GM18873 (cell line): Measurements from ENCODE around the gene FBXO38.
A peak's percentile ranks its signal among the peaks of the same experiment; 100 is the strongest.

Source experiments
- ATAC-seq: cut with Tn5 transposase; IDR thresholded peaks from one replicate; pipeline ENCODE4 v1.9.1; 2021; ENCODE audit warnings: mild to moderate bottlenecking, moderate library complexity, moderate number of reproducible peaks; ENCODE audit not compliant: unreplicated experiment, low FRiP score

Gene FBXO38

GRCh38 chr5:148383564-148384379 is at the start of gene FBXO38:
Gene FBXO38 (plus strand): TSS chr5:148383958. CDS start chr5:148394777, 10,819 bp downstream.
- ATAC-seq: peak; percentile 100

DNA sequence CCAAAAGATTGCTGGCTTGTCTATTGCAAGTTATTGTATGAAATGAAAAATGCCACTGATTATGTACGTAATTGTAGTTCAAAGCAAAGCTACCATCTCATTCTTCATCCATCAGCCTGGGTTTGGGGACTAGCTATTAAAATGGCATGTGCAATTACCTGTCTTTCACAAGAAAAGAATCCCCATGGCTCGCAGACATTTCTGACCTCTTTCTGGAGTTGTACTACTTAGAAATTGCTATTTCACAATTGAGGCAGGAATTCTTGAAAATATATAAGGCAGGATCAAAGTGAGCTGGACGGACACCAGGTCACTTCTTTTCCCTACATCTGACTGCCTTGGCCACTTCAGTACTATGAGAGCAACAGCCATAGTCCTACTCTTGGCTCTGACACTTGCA is 48.5 kb upstream of the FBXO38 start, which contains the start of gene SPINK9:
Gene SPINK9, plus strand, starts transcription at position 301 of the 400 bp plus-strand sequence. Its CDS starts 55 bp downstream, at position 356.
- no peak for ATAC-seq

GRCh38 chr5:148336704-148337435 is 46.9 kb upstream of the FBXO38 start:
- peak; percentile 64 for ATAC-seq

GRCh38 chr5:148342371-148343045 is 41.2 kb upstream of the FBXO38 start:
- no peak for ATAC-seq

DNA sequence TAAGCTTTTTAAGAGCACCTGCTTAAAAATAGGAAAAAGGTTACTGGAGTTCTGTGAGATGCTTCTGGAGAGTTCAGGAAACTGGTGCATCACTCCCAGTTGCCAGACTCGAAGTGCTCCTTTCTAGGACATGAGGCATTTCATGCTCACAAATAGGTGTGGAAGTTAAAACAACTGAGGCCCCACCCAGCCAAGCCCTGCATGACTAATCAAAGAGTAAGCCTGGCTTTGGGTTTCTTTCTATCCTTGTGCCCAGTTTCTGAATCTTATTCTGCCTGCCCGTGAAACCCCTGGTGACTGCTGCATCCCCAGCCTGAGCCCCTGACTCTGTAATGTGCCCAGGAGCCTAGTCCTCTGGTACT is 40.7 kb upstream of the FBXO38 start:
- no peak for ATAC-seq

- ATAC-seq: no peak
These were observed 39.9 kb upstream of the FBXO38 start for GRCh38 chr5:148343603-148344487.

DNA sequence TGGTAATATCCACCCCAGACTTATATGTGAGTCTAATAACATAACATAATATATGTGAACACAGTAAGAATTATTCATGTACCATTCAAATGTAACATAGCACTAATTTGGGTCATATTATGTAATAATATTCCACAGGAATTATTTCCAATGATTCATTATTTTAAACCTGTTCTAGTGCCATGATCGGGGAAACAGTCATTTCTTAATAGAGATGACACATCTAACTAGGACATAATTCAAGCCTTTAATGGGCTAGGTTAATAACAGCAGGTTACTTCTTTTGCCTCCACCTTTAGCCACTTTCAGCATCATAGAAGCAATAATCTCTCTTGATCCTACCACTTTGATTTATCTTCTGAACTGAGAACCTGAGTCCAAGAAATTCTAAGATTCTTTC is 36.1 kb upstream of the FBXO38 start:
- no peak for ATAC-seq

GRCh38 chr5:148352696-148353095 is 31.1 kb upstream of the FBXO38 start:
- ATAC-seq: no peak

DNA sequence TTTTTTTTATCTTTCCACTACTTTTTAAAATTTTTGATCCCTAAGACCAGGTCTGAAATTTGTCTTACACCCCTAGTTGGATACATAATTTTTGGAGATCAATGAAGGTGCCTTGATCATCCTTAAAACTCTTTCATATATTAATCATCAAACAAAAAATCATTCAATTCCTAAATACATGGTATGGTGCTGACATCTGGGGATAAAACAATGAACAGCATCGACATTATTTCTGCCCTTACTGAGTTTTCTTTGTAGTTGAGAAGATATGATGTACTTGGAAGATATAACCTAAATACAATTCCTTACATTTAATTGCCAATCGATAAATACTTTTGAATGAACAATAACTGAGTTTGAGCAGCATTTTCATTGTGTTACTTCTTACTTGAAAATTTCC is 30.1 kb upstream of the FBXO38 start:
- no peak for ATAC-seq

DNA sequence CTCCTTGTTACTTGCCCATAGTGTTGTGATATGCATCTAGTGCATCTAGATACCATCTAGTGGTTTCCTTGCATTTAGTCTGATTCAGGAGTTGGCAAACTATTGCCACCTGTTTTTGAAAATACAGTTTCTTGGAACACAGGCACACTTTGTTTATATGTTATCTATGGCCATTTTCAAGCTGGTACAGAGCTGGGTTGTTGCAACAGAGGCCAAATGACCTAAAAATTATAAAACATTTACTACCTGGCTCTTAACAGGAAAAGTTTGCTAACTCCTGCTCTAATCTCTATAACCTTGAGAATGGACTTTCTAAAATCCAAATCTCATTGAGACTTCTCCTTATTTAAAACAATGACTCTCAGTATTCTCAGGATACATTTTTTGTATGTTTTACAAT is 19.4 kb upstream of the FBXO38 start:
- ATAC-seq: no peak

- ATAC-seq: no peak
These were observed 15.5 kb upstream of the FBXO38 start for GRCh38 chr5:148368299-148368698.

DNA sequence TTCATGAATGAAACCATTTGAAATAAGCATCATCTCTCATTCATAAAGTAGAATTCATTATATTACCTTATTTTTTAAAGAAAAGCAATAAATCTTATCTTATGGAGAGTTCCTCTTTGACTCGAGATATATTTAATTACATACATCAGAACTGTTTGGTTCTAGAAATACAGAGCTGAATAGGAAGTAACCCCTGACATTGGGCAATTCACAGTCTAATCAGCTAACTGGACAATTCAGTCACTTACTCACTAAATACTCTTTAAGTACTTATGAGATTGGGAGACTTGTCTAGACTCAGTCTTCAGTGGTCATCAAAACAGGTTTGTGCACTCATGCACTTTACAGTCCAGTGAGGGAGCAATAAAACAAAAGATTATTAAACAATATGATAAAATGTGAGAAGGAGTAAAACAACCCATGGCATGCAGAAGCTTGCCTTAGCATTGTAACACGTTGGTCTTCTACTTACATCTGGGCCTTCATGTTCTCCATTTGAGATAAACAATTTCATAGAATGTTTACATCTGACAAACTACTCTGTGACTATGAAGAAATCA is 11.5 kb upstream of the FBXO38 start:
- ATAC-seq: no peak

DNA sequence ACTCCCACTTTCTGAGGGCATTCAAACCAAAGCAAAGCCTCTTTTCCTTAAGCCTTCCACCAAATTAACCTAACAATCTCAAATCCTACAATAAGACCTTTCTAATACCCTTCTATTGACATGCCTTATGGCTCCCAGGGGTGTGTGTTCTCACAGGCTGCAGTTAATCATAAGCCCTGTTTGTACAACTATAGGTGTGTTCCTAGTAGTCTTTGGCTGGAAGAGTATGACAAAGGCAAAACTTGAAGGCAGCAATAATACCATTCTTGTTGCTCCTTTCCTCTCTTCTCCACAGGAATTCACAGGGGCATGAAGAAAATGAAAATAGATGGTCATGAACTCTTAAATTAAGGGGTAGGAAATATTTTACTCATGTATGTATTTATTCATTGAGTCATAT is 10.9 kb upstream of the FBXO38 start:
- ATAC-seq: no peak

DNA sequence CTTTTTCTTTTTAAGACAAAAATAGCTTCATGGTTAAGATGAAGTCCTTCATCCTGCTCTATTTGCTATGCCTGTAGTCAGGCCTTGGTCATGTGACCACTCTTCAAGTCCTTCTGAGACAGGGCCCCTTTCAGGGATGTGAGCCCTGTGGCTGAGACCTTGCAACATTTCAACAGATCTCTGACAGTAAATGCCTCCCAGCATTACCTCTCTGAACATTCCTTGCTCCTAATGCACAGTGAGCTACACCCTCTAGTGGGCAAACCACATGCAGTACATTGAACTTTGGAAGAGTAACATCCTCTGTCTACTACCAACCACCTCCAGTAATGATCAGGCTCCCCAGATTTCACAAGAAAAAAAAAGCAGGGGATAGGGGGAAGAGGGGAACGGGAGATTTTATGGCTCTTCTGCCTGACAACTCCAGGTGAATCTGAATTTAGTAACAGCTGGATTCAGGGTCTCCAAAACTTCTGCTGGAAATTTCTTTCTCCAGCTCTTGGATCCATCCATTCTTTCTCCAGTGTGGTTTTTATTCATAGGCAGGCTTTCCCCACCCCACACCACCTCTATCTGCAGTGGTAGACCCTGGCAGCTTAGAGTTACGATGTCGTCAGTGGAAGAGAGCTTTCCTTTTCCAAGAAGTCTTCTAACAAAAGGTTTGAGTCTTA is 8.9 kb upstream of the FBXO38 start:
- peak; percentile 73 for ATAC-seq

DNA sequence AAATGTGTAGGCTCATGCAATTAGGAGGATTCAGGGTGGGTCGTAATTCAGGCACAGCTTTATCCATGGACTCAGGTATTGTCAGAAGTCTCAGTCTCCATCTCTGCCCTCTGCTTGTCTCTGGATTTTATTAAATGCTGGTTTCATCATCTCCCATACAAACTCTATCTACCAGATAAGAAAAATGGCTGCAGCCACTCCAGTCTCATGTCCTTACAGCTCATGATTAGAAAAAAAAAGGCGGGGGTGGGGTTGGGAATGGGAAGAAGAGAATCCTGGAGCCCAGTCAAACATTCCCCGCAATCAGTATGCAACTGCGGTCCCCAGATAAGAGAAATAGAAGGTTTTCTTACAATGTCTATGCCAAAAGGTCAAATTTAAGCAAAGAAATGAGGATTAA is 7.6 kb upstream of the FBXO38 start:
- ATAC-seq: no peak

DNA sequence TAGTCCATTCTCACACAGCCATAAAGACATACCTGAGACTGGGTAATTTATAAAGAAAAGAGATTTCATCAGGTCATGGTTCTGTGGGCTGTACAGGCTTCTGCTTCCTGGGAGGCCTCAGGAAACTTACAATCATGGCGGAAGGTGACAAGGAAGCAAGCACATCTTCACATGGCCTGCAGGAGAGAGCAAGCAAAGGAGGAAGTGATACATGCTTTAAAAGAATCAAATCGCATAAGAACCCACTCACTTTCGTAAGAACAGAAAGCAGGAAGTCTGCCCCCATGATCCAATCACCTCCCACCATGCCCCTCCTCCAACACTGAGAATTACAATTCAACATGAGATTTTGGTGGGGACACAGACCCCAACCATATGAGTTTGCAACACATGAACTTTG is 5.1 kb upstream of the FBXO38 start:
- ATAC-seq: no peak

- ATAC-seq: no peak
These were observed 4.4 kb upstream of the FBXO38 start for GRCh38 chr5:148379340-148379739.

DNA sequence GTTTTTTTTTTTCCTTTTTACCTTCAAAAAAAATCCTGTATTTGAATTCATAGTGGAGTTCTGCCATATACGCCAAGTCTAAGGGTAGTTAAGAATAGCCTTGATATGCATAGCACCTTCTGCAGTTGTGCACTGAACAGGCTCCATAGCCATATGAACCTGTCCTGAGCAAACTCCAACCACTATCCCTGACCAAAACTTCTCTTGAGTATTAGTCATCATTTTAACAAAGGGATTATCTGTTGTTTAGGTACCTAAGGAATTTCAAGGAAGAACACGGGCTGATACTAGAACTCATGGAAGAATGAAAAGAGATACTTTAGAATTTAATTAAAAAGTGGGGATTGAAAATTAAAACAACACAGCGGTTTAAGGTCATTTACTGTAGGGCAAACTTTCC is 1.9 kb upstream of the FBXO38 start:
- ATAC-seq: no peak

DNA sequence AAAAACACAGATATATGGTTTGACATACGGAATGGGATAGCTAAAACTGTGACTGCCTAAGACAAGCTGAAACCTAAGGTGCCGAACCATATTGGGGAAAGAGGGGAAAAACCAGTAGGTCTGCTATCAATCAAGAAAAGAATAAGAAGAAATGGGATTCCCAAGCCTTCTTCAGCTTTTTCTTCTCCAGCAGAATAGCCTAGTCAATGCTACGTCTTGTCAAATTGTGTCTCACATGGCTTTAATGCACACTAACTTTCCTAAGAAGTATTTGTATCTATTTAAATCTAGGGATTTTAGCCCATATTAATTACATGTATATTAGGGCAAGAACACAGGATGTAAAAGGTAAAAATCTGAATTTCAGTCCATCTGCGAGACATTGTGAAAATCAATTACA is 797 bp upstream of the FBXO38 start:
- no peak for ATAC-seq

- peak; percentile 17 for ATAC-seq
These were observed 601 bp downstream of the FBXO38 start for GRCh38 chr5:148384380-148384737.
